ENCODE data around the gene PTPRG. TPM values are rescaled to one million over a fixed set of nuclear protein-coding genes. Genes with fewer than 3 reads are reported as not detected.

PTPRG gene
- total RNA-seq, 1 donor from 2014 or later = 80.7 TPM

DNA sequence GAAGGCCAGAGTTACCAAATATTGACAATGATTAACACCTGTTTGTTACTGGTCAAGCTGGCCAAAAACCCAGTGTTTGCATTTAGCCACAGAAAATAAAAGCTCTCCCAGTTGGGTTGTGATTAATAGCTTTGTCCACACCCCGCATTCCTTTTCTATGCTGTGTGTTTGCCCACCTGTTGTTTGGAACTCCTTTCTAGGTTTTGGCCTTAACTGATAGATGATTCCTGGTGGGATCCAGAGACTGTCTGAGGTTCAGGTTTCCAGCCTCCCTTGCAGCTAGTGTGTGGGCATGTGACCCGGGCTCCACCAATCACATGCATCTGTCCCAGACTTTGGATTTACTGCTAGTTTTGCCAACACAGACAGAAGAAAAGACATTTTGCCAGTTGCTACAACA is 83.8 kb downstream of the PTPRG start:
- no peak overlapping the region for H3K4me3 Mint-ChIP-seq (ENCODE audit: unreplicated experiment)
- peaks cover 32% of the 10 kb centered on the region for H3K4me1 Mint-ChIP-seq (ENCODE audit: unreplicated experiment)
- no peaks in the 10 kb centered on the region for H3K9me3 Mint-ChIP-seq (ENCODE audit: unreplicated experiment)
- no peak overlapping the region for H3K27ac Mint-ChIP-seq (ENCODE audit: unreplicated experiment)
- TF ChIP-seq CTCF (IDR thresholded peaks at IDR 0.05; ENCODE audit: unreplicated experiment) = no peak
- no peak for DNase-seq (ENCODE audit: low spot score)
- no peaks in the 10 kb centered on the region for H3K36me3 Mint-ChIP-seq (ENCODE audit: low read depth, unreplicated experiment)
- H3K27me3 Mint-ChIP-seq (ENCODE audit: unreplicated experiment) = no peaks in the 10 kb centered on the region

DNA sequence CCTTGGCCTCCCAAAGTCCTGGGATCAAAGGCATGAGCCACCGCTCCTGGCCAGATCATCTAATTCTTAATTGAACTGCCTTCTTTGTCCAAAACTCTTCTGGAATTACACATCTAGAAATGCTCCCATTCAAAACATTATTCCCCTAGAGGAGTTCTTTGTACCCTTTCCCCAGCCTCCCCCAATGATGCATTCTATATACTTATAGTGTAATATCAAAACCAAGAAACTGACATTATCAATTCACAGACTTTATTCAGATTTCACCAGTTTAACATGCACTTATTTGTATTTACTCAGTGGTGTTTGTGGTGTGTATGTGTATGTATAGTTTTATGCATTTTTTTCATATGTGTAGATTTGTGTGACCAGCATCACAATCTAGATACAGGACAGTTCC is 85.0 kb downstream of the PTPRG start:
- Mint-ChIP-seq H3K9me3 (ENCODE audit: unreplicated experiment) (no peaks in the 10 kb centered on the region), H3K4me3 (ENCODE audit: unreplicated experiment) (no peak overlapping the region), H3K36me3 (ENCODE audit: low read depth, unreplicated experiment) (no peaks in the 10 kb centered on the region), H3K27me3 (ENCODE audit: unreplicated experiment) (no peaks in the 10 kb centered on the region), H3K27ac (ENCODE audit: unreplicated experiment) (no peak overlapping the region), H3K4me1 (ENCODE audit: unreplicated experiment) (peaks cover 23% of the 10 kb centered on the region)
- no peak for DNase-seq (ENCODE audit: low spot score)
- TF ChIP-seq CTCF (IDR thresholded peaks at IDR 0.05; ENCODE audit: unreplicated experiment) = no peak

DNA sequence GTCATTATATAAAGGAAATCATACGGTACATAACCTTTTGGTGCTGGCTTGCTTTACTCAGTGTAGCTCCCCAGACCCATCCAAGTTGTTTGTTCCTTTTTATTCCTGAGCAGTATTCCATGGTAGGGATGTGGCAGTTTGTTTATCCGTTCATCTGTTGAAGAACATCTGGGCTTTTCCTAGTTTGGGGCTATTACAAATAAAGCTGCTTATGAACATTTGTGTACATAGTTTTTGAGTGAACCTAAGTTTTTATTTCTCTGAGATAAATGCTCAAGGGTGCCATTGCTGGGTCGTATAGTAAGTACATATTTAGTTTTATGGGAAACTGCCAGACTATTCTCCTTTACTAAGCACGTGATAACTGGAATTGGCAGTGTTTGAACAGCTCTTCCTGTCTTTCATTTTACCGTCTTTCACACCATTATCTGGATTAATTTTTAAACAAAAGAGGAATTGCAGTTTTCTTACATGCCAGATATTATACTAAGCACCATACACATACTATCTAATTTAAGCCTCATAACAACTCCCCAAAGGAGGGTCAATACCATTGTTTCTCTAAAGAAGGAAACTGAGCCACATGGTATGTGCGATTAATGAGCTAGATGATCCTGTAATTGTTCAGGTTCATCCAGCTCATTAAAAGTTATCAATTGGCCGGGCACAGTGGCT is 85.6 kb downstream of the PTPRG start:
- Mint-ChIP-seq H3K4me3 (ENCODE audit: unreplicated experiment) (no peak overlapping the region), H3K27ac (ENCODE audit: unreplicated experiment) (no peak overlapping the region), H3K4me1 (ENCODE audit: unreplicated experiment) (peaks cover 21% of the 10 kb centered on the region), H3K27me3 (ENCODE audit: unreplicated experiment) (no peaks in the 10 kb centered on the region), H3K36me3 (ENCODE audit: low read depth, unreplicated experiment) (no peaks in the 10 kb centered on the region), H3K9me3 (ENCODE audit: unreplicated experiment) (no peaks in the 10 kb centered on the region)
- no peak for TF ChIP-seq CTCF (IDR thresholded peaks at IDR 0.05; ENCODE audit: unreplicated experiment)
- no peak for DNase-seq (ENCODE audit: low spot score)

- Mint-ChIP-seq H3K4me1 (ENCODE audit: unreplicated experiment) (peaks cover 9% of the 10 kb centered on the region), H3K27ac (ENCODE audit: unreplicated experiment) (no peak overlapping the region), H3K27me3 (ENCODE audit: unreplicated experiment) (no peaks in the 10 kb centered on the region), H3K4me3 (ENCODE audit: unreplicated experiment) (no peak overlapping the region), H3K36me3 (ENCODE audit: low read depth, unreplicated experiment) (no peaks in the 10 kb centered on the region), H3K9me3 (ENCODE audit: unreplicated experiment) (no peaks in the 10 kb centered on the region)
- no peak for DNase-seq (ENCODE audit: low spot score)
- no peak for TF ChIP-seq CTCF (IDR thresholded peaks at IDR 0.05; ENCODE audit: unreplicated experiment)
These were observed 87.1 kb downstream of the PTPRG start for GRCh38 chr3:61648481-61648880.

DNA sequence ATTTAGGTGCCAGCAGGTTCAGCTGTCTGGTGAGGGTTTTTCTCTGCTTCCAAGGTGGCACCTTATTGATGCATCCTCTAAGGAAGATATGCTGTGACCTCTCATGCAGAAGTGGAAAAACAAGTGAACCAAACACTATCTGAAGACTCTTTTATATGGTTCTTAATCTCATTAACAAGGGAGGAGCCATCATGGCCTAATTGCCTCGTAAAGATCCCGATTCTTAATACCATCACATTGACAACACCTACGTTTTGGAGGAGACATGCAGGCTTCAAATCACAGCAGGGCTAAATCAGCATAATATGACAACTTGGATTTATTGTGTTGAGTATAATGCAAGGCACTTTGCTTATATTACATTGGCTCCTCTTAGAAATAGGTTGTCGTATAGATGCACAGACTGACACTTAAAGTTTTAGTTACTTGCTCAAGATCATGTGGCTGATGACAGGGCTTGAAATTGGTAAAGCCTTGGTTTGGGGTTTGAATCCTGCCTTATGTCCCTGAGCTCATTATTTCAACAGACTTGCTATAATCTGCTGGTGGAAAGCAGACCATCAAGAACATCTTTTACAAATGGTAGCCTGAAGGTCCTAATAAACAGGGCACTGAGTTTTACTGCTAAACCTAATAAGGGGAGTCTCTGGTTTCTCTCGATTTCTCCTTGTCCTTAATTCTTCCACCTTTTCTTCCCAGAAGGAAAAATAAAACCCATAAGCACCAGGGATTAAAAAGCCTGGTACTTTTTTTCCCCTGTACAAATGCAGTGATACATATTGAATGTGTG is 88.2 kb downstream of the PTPRG start:
- no peaks in the 10 kb centered on the region for H3K27me3 Mint-ChIP-seq (ENCODE audit: unreplicated experiment)
- no peak for DNase-seq (ENCODE audit: low spot score)
- H3K36me3 Mint-ChIP-seq (ENCODE audit: low read depth, unreplicated experiment) = no peaks in the 10 kb centered on the region
- TF ChIP-seq CTCF (IDR thresholded peaks at IDR 0.05; ENCODE audit: unreplicated experiment) = no peak
- H3K4me3 Mint-ChIP-seq (ENCODE audit: unreplicated experiment) = no peak overlapping the region
- no peak overlapping the region for H3K27ac Mint-ChIP-seq (ENCODE audit: unreplicated experiment)
- H3K9me3 Mint-ChIP-seq (ENCODE audit: unreplicated experiment) = no peaks in the 10 kb centered on the region
- H3K4me1 Mint-ChIP-seq (ENCODE audit: unreplicated experiment) = peaks cover 9% of the 10 kb centered on the region

Measured in endothelial cell (in vitro differentiated cells).